ENCODE data around the gene CEP164. TPM values are rescaled to one million over a fixed set of nuclear protein-coding genes. Genes with fewer than 3 reads are reported as not detected.

CEP164 gene
- total RNA-seq, 1 donor from 2014 or later, result 5.9 TPM

DNA sequence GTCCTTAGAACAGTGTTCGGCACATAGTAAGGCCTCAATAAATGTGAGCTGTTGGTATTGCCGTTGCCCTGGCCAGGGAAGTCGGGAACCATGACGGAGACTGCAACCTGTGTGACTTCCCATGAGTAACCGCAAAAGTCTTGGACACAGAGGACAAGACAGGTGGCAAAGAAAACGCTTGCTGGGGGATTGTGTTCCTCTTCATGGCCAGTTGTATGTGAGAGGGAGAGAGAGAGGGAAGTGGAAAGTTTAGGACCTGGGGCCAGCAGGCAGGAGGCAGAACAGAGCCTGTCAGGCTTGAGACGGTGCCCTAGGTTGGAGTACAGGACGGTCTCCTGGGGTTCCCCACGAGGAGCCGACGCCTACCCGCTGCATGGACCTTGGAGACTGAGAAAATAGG is 90.2 kb downstream of the CEP164 start:
- peaks cover 49% of the 10 kb centered on the region for H3K27me3 ChIP-seq (ENCODE audit: low read depth)
- no peaks in the 10 kb centered on the region for H3K36me3 ChIP-seq
- no peaks in the 10 kb centered on the region for H3K4me1 ChIP-seq
- H3K27ac ChIP-seq (replicated peaks), result no peak overlapping the region
- no peaks in the 10 kb centered on the region for H3K9me3 ChIP-seq (replicated peaks)
- intact Hi-C loops (cut with micrococcal nuclease), result no loop called here
- no peak for DNase-seq
- TF ChIP-seq, protein P1, sequence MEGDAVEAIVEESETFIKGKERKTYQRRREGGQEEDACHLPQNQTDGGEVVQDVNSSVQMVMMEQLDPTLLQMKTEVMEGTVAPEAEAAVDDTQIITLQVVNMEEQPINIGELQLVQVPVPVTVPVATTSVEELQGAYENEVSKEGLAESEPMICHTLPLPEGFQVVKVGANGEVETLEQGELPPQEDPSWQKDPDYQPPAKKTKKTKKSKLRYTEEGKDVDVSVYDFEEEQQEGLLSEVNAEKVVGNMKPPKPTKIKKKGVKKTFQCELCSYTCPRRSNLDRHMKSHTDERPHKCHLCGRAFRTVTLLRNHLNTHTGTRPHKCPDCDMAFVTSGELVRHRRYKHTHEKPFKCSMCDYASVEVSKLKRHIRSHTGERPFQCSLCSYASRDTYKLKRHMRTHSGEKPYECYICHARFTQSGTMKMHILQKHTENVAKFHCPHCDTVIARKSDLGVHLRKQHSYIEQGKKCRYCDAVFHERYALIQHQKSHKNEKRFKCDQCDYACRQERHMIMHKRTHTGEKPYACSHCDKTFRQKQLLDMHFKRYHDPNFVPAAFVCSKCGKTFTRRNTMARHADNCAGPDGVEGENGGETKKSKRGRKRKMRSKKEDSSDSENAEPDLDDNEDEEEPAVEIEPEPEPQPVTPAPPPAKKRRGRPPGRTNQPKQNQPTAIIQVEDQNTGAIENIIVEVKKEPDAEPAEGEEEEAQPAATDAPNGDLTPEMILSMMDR (IDR thresholded peaks at IDR 0.05; ENCODE audit: borderline replicate concordance), result no peak
- no peak overlapping the region for H3K4me3 ChIP-seq

- Histone ChIP-seq H3K4me3 (no peak overlapping the region), H3K27me3 (ENCODE audit: low read depth) (peaks cover 49% of the 10 kb centered on the region), H3K9me3 (replicated peaks) (no peaks in the 10 kb centered on the region), H3K4me1 (no peaks in the 10 kb centered on the region), H3K27ac (replicated peaks) (no peak overlapping the region), H3K36me3 (no peaks in the 10 kb centered on the region)
- intact Hi-C loops (cut with micrococcal nuclease), result no loop called here
- TF ChIP-seq, protein P1 (IDR thresholded peaks at IDR 0.05; ENCODE audit: borderline replicate concordance), result no peak
- no peak for DNase-seq
Observed at GRCh38 chr11:117418737-117419481, 91.3 kb downstream of the CEP164 start.

- H3K27me3 ChIP-seq (ENCODE audit: low read depth), result peaks cover 49% of the 10 kb centered on the region
Observed at GRCh38 chr11:117419482-117420142, 92.0 kb downstream of the CEP164 start.

DNA sequence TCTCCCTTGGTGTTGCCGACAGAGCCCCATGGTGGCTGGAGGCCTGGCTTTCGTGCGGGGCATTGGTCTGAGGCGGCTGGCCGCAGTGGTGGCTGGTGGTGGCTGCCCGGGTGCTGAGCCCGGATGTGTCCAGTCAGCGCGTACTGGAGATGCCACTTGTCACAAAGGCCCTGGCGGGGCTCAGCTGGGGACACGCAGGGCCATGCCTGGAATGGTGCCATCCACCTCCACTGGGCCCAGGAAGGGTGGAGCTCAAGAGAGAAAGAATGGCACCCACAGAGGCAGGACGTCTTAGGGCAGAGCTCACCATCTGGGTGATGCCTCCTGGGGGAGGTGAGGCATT is 92.5 kb downstream of the CEP164 start:
- Histone ChIP-seq H3K4me3 (no peak overlapping the region), H3K4me1 (no peaks in the 10 kb centered on the region), H3K27me3 (ENCODE audit: low read depth) (peaks cover 49% of the 10 kb centered on the region), H3K27ac (replicated peaks) (no peak overlapping the region), H3K36me3 (no peaks in the 10 kb centered on the region), H3K9me3 (replicated peaks) (no peaks in the 10 kb centered on the region)
- intact Hi-C loops (cut with micrococcal nuclease), result loop anchor here (5.0 kb wide), 1 partner anchor 397 kb away; no protein-coding TSS in a partner anchor
- DNase-seq, result no peak
- TF ChIP-seq, protein P1 (IDR thresholded peaks at IDR 0.05; ENCODE audit: borderline replicate concordance), result no peak

More at GRCh38 chr11:117419482-117420142, 92.0 kb downstream of the CEP164 start:
- H3K4me1 ChIP-seq, result no peaks in the 10 kb centered on the region
- no peaks in the 10 kb centered on the region for H3K9me3 ChIP-seq (replicated peaks)
- no peak overlapping the region for H3K4me3 ChIP-seq
- H3K27ac ChIP-seq (replicated peaks), result no peak overlapping the region
- H3K36me3 ChIP-seq, result no peaks in the 10 kb centered on the region
- TF ChIP-seq, protein P1 (IDR thresholded peaks at IDR 0.05; ENCODE audit: borderline replicate concordance), result no peak
- DNase-seq, result no peak
- intact Hi-C loops (cut with micrococcal nuclease), result loop anchor here (5.0 kb wide), 1 partner anchor 398 kb away; no protein-coding TSS in a partner anchor

DNA sequence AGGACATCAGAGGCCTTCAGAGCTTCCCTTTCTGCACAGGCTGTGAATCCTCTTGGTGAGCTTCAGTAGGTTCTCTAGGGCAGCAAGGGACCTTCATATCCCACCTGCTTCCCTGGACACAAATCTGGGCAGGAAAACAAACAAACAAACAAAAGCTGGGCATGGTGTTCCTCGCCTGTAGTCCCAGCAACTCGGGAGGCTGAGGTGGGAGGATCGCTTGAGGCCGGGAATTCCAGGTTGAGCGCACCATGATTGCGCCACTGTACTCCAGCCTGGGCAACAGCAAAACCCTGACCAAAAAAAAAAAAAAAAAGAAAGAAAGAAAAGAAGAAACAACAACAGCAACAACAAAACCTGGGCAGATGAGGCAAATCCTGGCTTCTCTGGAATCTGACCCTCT is 92.9 kb downstream of the CEP164 start:
- no peaks in the 10 kb centered on the region for H3K4me1 ChIP-seq
- no peak for DNase-seq

More for the DNA sequence above, 92.9 kb downstream of the CEP164 start:
- intact Hi-C loops (cut with micrococcal nuclease), result loop anchor here (5.0 kb wide), 1 partner anchor 397 kb away; no protein-coding TSS in a partner anchor
- Histone ChIP-seq H3K4me3 (no peak overlapping the region), H3K27me3 (ENCODE audit: low read depth) (peaks cover 45% of the 10 kb centered on the region), H3K27ac (replicated peaks) (no peak overlapping the region), H3K36me3 (no peaks in the 10 kb centered on the region), H3K9me3 (replicated peaks) (no peaks in the 10 kb centered on the region)
- TF ChIP-seq, protein P1 (IDR thresholded peaks at IDR 0.05; ENCODE audit: borderline replicate concordance), result no peak

Measured in left ventricle myocardium inferior (tissue), 1 donor.